Keratinocyte (primary cell): ENCODE results near the gene CALHM5. TPM values are rescaled to one million over a fixed set of nuclear protein-coding genes. Genes with fewer than 3 reads are reported as not detected.

ENCODE experiments used
- DNase-seq: peaks from one replicate; pipeline ENCODE4 v3.0.0-alpha.2; 2011; ENCODE audit warnings: low read depth, missing footprints, low spot score
- FAIRE-seq: peaks from 2 replicates; lab custom pipeline; 2011; peaks lifted over from hg19 to GRCh38; lab: Jason Lieb, UNC
- H2AFZ ChIP-seq: 2 replicates; pipeline ENCODE4 v1.6.0; 2012; ENCODE audit warnings: low read length, control low read depth, inconsistent platforms; ENCODE audit not compliant: control insufficient read depth
- H3K27ac ChIP-seq: 2 replicates; pipeline ENCODE4 v1.5.1; 2011; ENCODE audit warnings: low read length; ENCODE audit not compliant: control insufficient read depth, insufficient read depth
- H3K27me3 ChIP-seq: 3 replicates; pipeline ENCODE4 v1.6.0; 2011; ENCODE audit warnings: low read length; ENCODE audit not compliant: control insufficient read depth, insufficient read depth; ENCODE audit errors: extremely low read depth
- H3K36me3 ChIP-seq, 2 experiments: 2 replicates in 1 of 2; 3 replicates in 1 of 2; pipeline ENCODE4 v1.5.1; 2011; ENCODE audit warnings: low read length in 2 of 2, mild to moderate bottlenecking in 1 of 2; ENCODE audit not compliant: control insufficient read depth in 2 of 2, insufficient read depth in 2 of 2; ENCODE audit errors: extremely low read depth in 1 of 2
- H3K4me1 ChIP-seq: 3 replicates; pipeline ENCODE4 v1.5.1; 2011; ENCODE audit warnings: low read length; ENCODE audit not compliant: control insufficient read depth, insufficient read depth; ENCODE audit errors: extremely low read depth
- H3K4me2 ChIP-seq: 3 replicates; pipeline ENCODE4 v1.6.0; 2011; ENCODE audit warnings: low read depth, low read length; ENCODE audit not compliant: control insufficient read depth, insufficient read depth; ENCODE audit errors: extremely low read depth
- H3K4me3 ChIP-seq, 3 experiments: fragments of 200-600 bp in 1 of 3; sonication (generic) in 1 of 3; 2 replicates in 2 of 3; 3 replicates in 1 of 3; pipeline ENCODE4 v1.5.1; 2011 to 2016; ENCODE audit warnings: low read length in 3 of 3, mild to moderate bottlenecking in 3 of 3, control low read depth in 2 of 3, inconsistent platforms in 1 of 3, low read depth in 1 of 3, mixed read lengths in 1 of 3, mixed run types in 1 of 3, moderate library complexity in 1 of 3; ENCODE audit not compliant: control insufficient read depth in 2 of 3, insufficient read depth in 2 of 3; ENCODE audit errors: extremely low read depth in 1 of 3
- H3K79me2 ChIP-seq: 2 replicates; pipeline ENCODE4 v1.6.0; 2012; ENCODE audit warnings: low read length; ENCODE audit not compliant: control insufficient read depth, insufficient read depth
- H3K9ac ChIP-seq: 3 replicates; pipeline ENCODE4 v1.6.0; 2011; ENCODE audit warnings: low read length; ENCODE audit not compliant: control insufficient read depth, insufficient read depth; ENCODE audit errors: extremely low read depth
- H3K9me1 ChIP-seq: 3 replicates; pipeline ENCODE4 v1.6.0; 2011; ENCODE audit warnings: low read length; ENCODE audit not compliant: control insufficient read depth, insufficient read depth; ENCODE audit errors: extremely low read depth
- H3K9me3 ChIP-seq: 2 replicates; pipeline ENCODE4 v1.5.1; 2012; ENCODE audit warnings: low read depth, low read length; ENCODE audit not compliant: control insufficient read depth
- H4K20me1 ChIP-seq: 3 replicates; pipeline ENCODE4 v1.6.0; 2011; ENCODE audit warnings: low read length; ENCODE audit not compliant: control insufficient read depth, insufficient read depth; ENCODE audit errors: extremely low read depth
- EZH2 ChIP-seq: IDR thresholded peaks from one replicate; pipeline ENCODE4 v1.6.1; 2012; ENCODE audit warnings: inconsistent platforms, mild to moderate bottlenecking, low read length, moderate library complexity
- dilution Hi-C: fragments of 300-500 bp; cut with MboI; formaldehyde crosslinking; loops from one replicate; pipeline ENCODE4 v1.7.0; 2020; ENCODE audit warnings: low sequenced_read_pairs; ENCODE audit not compliant: extremely low pct_ligation_motif_present
- polyA plus RNA-seq, 5 experiments: library from polyadenylated mRNA; depleted of rRNA in 3 of 5; stranded (reverse) in 3 of 5; stranded (forward) in 1 of 5; unstranded in 1 of 5; fragments of >200 nt; gene quantifications; 1 replicate in 1 of 5; 2 replicates in 3 of 5; 3 replicates in 1 of 5; pipeline versions ENCODE4 v1.2.1 to v1.2.3, GENCODE V29; 2011 to 2012; ENCODE audit warnings: missing spikeins in 2 of 5, low read depth in 1 of 5, low replicate concordance in 1 of 5
- TF ChIP-seq, protein P1 (sequence below), 3 experiments: IDR thresholded peaks in 1 of 3; conservative IDR thresholded peaks in 1 of 3; optimal IDR thresholded peaks in 1 of 3; 2 replicates in 2 of 3; 3 replicates in 1 of 3; pipeline versions ENCODE3 to v1.5.1; 2011; ENCODE audit warnings: low read length in 3 of 3, mild to moderate bottlenecking in 3 of 3, moderate library complexity in 2 of 3, control low read depth in 1 of 3, inconsistent platforms in 1 of 3; ENCODE audit not compliant: insufficient read depth in 2 of 3; ENCODE audit errors: extremely low read depth in 1 of 3

CALHM5 gene
- polyA plus RNA-seq, 1 donor (not counting 4 experiments of a cell fraction or from before 2014, with no cell fraction given) = 0.80 TPM

DNA sequence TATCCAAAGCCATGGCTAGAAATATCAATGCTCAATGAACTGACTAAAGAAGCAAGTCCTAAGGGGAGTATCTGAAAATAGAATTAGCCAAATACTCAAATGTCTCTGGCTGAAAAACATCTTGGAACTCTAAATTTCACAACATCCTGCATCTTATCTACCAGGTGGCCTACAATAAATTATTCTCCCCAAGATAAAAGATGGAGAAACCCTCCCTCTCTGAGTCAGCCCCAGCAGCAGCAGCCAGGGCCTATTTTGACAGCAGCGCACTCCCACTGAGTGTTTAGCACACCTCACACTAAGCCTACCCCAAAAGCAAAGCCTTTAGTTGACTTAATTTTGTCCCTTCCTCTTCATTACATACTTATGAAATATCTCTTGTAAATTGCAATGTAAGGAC lies 44.3 kb upstream of the CALHM5 start:
- Histone ChIP-seq H3K27me3 (no peaks in the 10 kb centered on the region), H3K36me3 (no peaks in the 10 kb centered on the region), H3K9me3 (no peaks in the 10 kb centered on the region), H3K27ac (no peak overlapping the region), H3K4me1 (no peaks in the 10 kb centered on the region), H3K4me3 (no peak overlapping the region), H4K20me1 (no peaks in the 10 kb centered on the region), H2AFZ (no peak overlapping the region), H3K79me2 (no peaks in the 10 kb centered on the region), H3K9ac (no peak overlapping the region), H3K4me2 (no peak overlapping the region), H3K9me1 (no peaks in the 10 kb centered on the region)
- FAIRE-seq (no peak), DNase-seq (no peak)
- TF ChIP-seq, protein P1, sequence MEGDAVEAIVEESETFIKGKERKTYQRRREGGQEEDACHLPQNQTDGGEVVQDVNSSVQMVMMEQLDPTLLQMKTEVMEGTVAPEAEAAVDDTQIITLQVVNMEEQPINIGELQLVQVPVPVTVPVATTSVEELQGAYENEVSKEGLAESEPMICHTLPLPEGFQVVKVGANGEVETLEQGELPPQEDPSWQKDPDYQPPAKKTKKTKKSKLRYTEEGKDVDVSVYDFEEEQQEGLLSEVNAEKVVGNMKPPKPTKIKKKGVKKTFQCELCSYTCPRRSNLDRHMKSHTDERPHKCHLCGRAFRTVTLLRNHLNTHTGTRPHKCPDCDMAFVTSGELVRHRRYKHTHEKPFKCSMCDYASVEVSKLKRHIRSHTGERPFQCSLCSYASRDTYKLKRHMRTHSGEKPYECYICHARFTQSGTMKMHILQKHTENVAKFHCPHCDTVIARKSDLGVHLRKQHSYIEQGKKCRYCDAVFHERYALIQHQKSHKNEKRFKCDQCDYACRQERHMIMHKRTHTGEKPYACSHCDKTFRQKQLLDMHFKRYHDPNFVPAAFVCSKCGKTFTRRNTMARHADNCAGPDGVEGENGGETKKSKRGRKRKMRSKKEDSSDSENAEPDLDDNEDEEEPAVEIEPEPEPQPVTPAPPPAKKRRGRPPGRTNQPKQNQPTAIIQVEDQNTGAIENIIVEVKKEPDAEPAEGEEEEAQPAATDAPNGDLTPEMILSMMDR (optimal IDR thresholded peaks at IDR 0.05 in 1 of 3, IDR thresholded peaks at IDR 0.05 in 1 of 3, conservative IDR thresholded peaks at IDR 0.05 in 1 of 3; ENCODE audit: extremely low read depth in 1 of 3, insufficient read depth in 2 of 3, low read length in 3 of 3) = no peak
- TF ChIP-seq EZH2 = no peak
- dilution Hi-C loops = no loop called here

DNA sequence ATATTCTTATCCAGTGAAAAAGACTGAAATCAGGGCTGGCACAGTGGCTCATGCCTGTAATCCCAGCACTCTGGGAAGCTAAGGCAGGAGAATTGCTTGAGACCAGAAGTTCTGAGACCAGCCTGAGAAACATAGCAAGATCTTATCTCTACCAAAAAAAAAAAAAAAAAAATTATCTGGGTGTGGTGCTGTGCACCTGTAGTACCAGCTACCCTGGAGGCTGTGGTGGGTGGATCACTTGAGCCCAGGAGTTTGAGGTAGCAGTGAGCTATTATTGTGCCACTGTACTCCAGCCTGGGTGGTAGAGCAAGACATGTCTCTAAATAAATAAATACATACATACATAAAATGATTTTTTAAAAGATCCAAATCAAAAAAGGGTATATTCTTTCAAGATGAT lies 43.9 kb upstream of the CALHM5 start:
- Histone ChIP-seq H3K79me2 (no peaks in the 10 kb centered on the region), H3K9me3 (no peaks in the 10 kb centered on the region), H4K20me1 (no peaks in the 10 kb centered on the region), H3K4me3 (no peak overlapping the region), H3K27ac (no peak overlapping the region), H3K9ac (no peak overlapping the region), H2AFZ (no peak overlapping the region), H3K27me3 (no peaks in the 10 kb centered on the region), H3K4me1 (no peaks in the 10 kb centered on the region), H3K4me2 (no peak overlapping the region), H3K9me1 (no peaks in the 10 kb centered on the region), H3K36me3 (no peaks in the 10 kb centered on the region)
- TF ChIP-seq, protein P1 (optimal IDR thresholded peaks at IDR 0.05 in 1 of 3, IDR thresholded peaks at IDR 0.05 in 1 of 3, conservative IDR thresholded peaks at IDR 0.05 in 1 of 3; ENCODE audit: extremely low read depth in 1 of 3, insufficient read depth in 2 of 3, low read length in 3 of 3) = no peak
- no peak for TF ChIP-seq EZH2
- dilution Hi-C loops = no loop called here
- DNase-seq (no peak), FAIRE-seq (no peak)
